H9 (cell line): ENCODE measurements around the gene CERK. TPM values are rescaled to one million over a fixed set of nuclear protein-coding genes. Genes with fewer than 3 reads are reported as not detected.

ENCODE experiments used
- DNase-seq: peaks from one replicate; pipeline ENCODE4 v3.0.0-alpha.2; 2017
- H2AFZ ChIP-seq: one replicate; pipeline ENCODE4 v1.6.1; 2013; ENCODE audit warnings: mild to moderate bottlenecking, low read length, control low read depth, moderate library complexity
- H2AK5ac ChIP-seq: 2 replicates; pipeline ENCODE4 v1.6.1; 2013; ENCODE audit warnings: low read length, control low read depth, mixed read lengths; ENCODE audit not compliant: insufficient read length
- H2BK120ac ChIP-seq: one replicate; pipeline ENCODE4 v1.6.1; 2013; ENCODE audit warnings: low read depth, mild to moderate bottlenecking, low read length, control low read depth, inconsistent platforms; ENCODE audit not compliant: poor library complexity, severe bottlenecking
- H2BK12ac ChIP-seq: 2 replicates; pipeline ENCODE4 v1.6.1; 2013; ENCODE audit warnings: low read length, control low read depth, mixed read lengths, low read depth; ENCODE audit not compliant: insufficient read length
- H2BK15ac ChIP-seq: 2 replicates; pipeline ENCODE4 v1.6.1; 2013; ENCODE audit warnings: low read depth, low read length, control low read depth
- H2BK20ac ChIP-seq: one replicate; pipeline ENCODE4 v1.6.1; 2013; ENCODE audit warnings: low read depth, mild to moderate bottlenecking, low read length, control low read depth, inconsistent platforms; ENCODE audit not compliant: poor library complexity, severe bottlenecking
- H2BK5ac ChIP-seq: 2 replicates; pipeline ENCODE4 v1.6.1; 2013; ENCODE audit warnings: low read length, control low read depth, mixed read lengths; ENCODE audit not compliant: insufficient read length
- H3K14ac ChIP-seq: 2 replicates; pipeline ENCODE4 v1.6.1; 2013; ENCODE audit warnings: low read length, control low read depth; ENCODE audit not compliant: insufficient read depth
- H3K18ac ChIP-seq: 2 replicates; pipeline ENCODE4 v1.6.1; 2013; ENCODE audit warnings: low read depth, mild to moderate bottlenecking, mixed read lengths, low read length, control low read depth; ENCODE audit not compliant: insufficient read length
- H3K23ac ChIP-seq: 2 replicates; pipeline ENCODE4 v1.6.1; 2013; ENCODE audit warnings: low read length, control low read depth, mixed read lengths, low read depth; ENCODE audit not compliant: insufficient read length
- H3K23me2 ChIP-seq: 2 replicates; pipeline ENCODE4 v1.6.1; 2013; ENCODE audit warnings: low read depth, mild to moderate bottlenecking, mixed read lengths, low read length, control low read depth; ENCODE audit not compliant: insufficient read length, poor library complexity, severe bottlenecking
- H3K27ac ChIP-seq: 2 replicates; pipeline ENCODE4 v1.5.1; 2013; ENCODE audit warnings: low read length, control low read depth, mixed read lengths, low read depth; ENCODE audit not compliant: insufficient read length
- H3K27me3 ChIP-seq: 2 replicates; pipeline ENCODE4 v1.6.1; 2013; ENCODE audit warnings: low read length, control low read depth, inconsistent platforms; ENCODE audit not compliant: insufficient read depth
- H3K4ac ChIP-seq: 2 replicates; pipeline ENCODE4 v1.6.1; 2013; ENCODE audit warnings: low read depth, mild to moderate bottlenecking, control low read depth, inconsistent platforms, low read length, moderate library complexity
- H3K4me1 ChIP-seq: 2 replicates; pipeline ENCODE4 v1.6.1; 2013; ENCODE audit warnings: low read length, control low read depth, inconsistent platforms; ENCODE audit not compliant: insufficient read depth
- H3K4me2 ChIP-seq: 2 replicates; pipeline ENCODE4 v1.6.1; 2013; ENCODE audit warnings: low read length, control low read depth, mixed read lengths; ENCODE audit not compliant: insufficient read length, insufficient read depth
- H3K56ac ChIP-seq: 2 replicates; pipeline ENCODE4 v1.6.1; 2013; ENCODE audit warnings: low read depth, mild to moderate bottlenecking, mixed read lengths, low read length, control low read depth; ENCODE audit not compliant: insufficient read length
- H3K79me1 ChIP-seq: 2 replicates; pipeline ENCODE4 v1.6.1; 2013; ENCODE audit warnings: low read depth, mild to moderate bottlenecking, moderate library complexity, low read length, control low read depth, inconsistent platforms; ENCODE audit not compliant: insufficient read depth, poor library complexity, severe bottlenecking
- H3K79me2 ChIP-seq: 2 replicates; pipeline ENCODE4 v1.6.1; 2013; ENCODE audit warnings: low read length, control low read depth, inconsistent platforms; ENCODE audit not compliant: insufficient read depth
- H3K9ac ChIP-seq: 2 replicates; pipeline ENCODE4 v1.6.1; 2013; ENCODE audit warnings: low read length, control low read depth, mixed read lengths; ENCODE audit not compliant: insufficient read length; ENCODE audit errors: extremely low read depth
- H3K9me3 ChIP-seq: one replicate; pipeline ENCODE4 v1.6.1; 2013; ENCODE audit warnings: low read depth, low read length, inconsistent platforms; ENCODE audit not compliant: control insufficient read depth
- H3T11ph ChIP-seq: one replicate; pipeline ENCODE4 v1.6.1; 2013; ENCODE audit warnings: mild to moderate bottlenecking, low read length, control low read depth, inconsistent platforms
- H4K20me1 ChIP-seq: one replicate; pipeline ENCODE4 v1.6.1; 2013; ENCODE audit not compliant: control insufficient read depth, insufficient read length, insufficient read depth
- H4K5ac ChIP-seq: 2 replicates; pipeline ENCODE4 v1.6.1; 2013; ENCODE audit warnings: low read depth, mild to moderate bottlenecking, mixed read lengths, low read length, control low read depth; ENCODE audit not compliant: insufficient read length
- H4K8ac ChIP-seq: replicated peaks from 2 replicates; pipeline ENCODE4 v1.6.1; 2013; ENCODE audit warnings: low read length, control low read depth, mixed read lengths, low read depth; ENCODE audit not compliant: insufficient read length
- H4K91ac ChIP-seq: 2 replicates; pipeline ENCODE4 v1.6.1; 2013; ENCODE audit warnings: low read depth, mild to moderate bottlenecking, moderate library complexity, mixed read lengths, low read length, control low read depth; ENCODE audit not compliant: insufficient read length
- H3K27ac Mint-ChIP-seq, 3 experiments: 2 replicates in 2 of 3; 3 replicates in 1 of 3; pipeline ENCODE4 v1.8.0; 2020 to 2021; ENCODE audit warnings: mixed read lengths in 3 of 3, mild to moderate bottlenecking in 1 of 3, moderate library complexity in 1 of 3
- H3K27me3 Mint-ChIP-seq: 2 replicates; pipeline ENCODE4 v1.8.0; 2021; ENCODE audit warnings: low read depth, mild to moderate bottlenecking, moderate library complexity, mixed read lengths
- H3K36me3 Mint-ChIP-seq, 3 experiments: 2 replicates in 2 of 3; 3 replicates in 1 of 3; pipeline ENCODE4 v1.8.0; 2020 to 2021; ENCODE audit warnings: low read depth in 3 of 3, mixed read lengths in 3 of 3; ENCODE audit not compliant: insufficient read depth in 1 of 3
- H3K4me1 Mint-ChIP-seq, 2 experiments: 2 replicates each; pipeline ENCODE4 v1.8.0; 2020; ENCODE audit warnings: mixed read lengths in 2 of 2
- H3K4me3 Mint-ChIP-seq, 2 experiments: 2 replicates in 1 of 2; 3 replicates in 1 of 2; pipeline ENCODE4 v1.8.0; 2020 to 2021; ENCODE audit warnings: mild to moderate bottlenecking in 2 of 2, mixed read lengths in 2 of 2, moderate library complexity in 1 of 2
- H3K9me3 Mint-ChIP-seq, 2 experiments: 2 replicates in 1 of 2; 3 replicates in 1 of 2; pipeline ENCODE4 v1.8.0; 2020; ENCODE audit warnings: mild to moderate bottlenecking in 2 of 2, mixed read lengths in 2 of 2, moderate library complexity in 1 of 2
- CTCF ChIP-seq: fragments of 200-600 bp; sonication (generic); conservative IDR thresholded peaks from 3 replicates; pipeline ENCODE4 v1.8.0; 2021; ENCODE audit warnings: antibody characterized with exemption, mild to moderate bottlenecking
- whole genome bisulfite sequencing: extraction: QIAGEN DNeasy Blood & Tissue Kit; methylation state at CpG from one replicate; pipeline ENCODE4 v1.1.7; 2013; ENCODE audit warnings: missing lambda C conversion rate, low lambda C conversion rate, mixed read lengths; ENCODE audit not compliant: insufficient read length; ENCODE audit errors: extremely low coverage; 5-methylcytosine and 5-hydroxymethylcytosine counted together
- total RNA-seq: library from RNA; stranded (reverse); gene quantifications from 2 replicates; pipeline ENCODE4 v1.2.1, GENCODE V29; 2021

Gene CERK
- total RNA-seq, 1 experiment from 2014 or later = 47.1 TPM

GRCh38 chr22:46708766-46709330 is 29.2 kb downstream of the CERK start:
- H2BK120ac ChIP-seq = no peak overlapping the region
- Mint-ChIP-seq H3K4me1 (peaks cover 12 to 13% of the 10 kb centered on the region in 2 experiments), H3K4me3 (no peak overlapping the region), H3K9me3 (no peaks in the 10 kb centered on the region), H3K27me3 (no peaks in the 10 kb centered on the region), H3K27ac (peak overlapping the region in 2 of 3 experiments; percentile 20 to 91; a peak in 3 of 7 replicates), H3K36me3 (peaks cover 23 to 78% (median 72%) of the 10 kb centered on the region in 3 experiments; a peak in 6 of 7 replicates)
- H3T11ph ChIP-seq = no peak overlapping the region
- no peak overlapping the region for H2BK20ac ChIP-seq
- H3K4ac ChIP-seq = no peak overlapping the region
- H2AK5ac ChIP-seq = no peak overlapping the region
- no peak overlapping the region for H3K4me2 ChIP-seq
- no peak for DNase-seq
- H4K8ac ChIP-seq = no peak overlapping the region
- H3K27me3 ChIP-seq = no peaks in the 10 kb centered on the region
- no peaks in the 10 kb centered on the region for H4K20me1 ChIP-seq
- H3K9me3 ChIP-seq = no peaks in the 10 kb centered on the region
- H4K5ac ChIP-seq = no peak overlapping the region
- no peak overlapping the region for H3K56ac ChIP-seq
- TF ChIP-seq CTCF = no peak
- no peak overlapping the region for H3K14ac ChIP-seq
- no peaks in the 10 kb centered on the region for H3K79me1 ChIP-seq
- H3K27ac ChIP-seq = no peak overlapping the region
- H3K79me2 ChIP-seq = no peaks in the 10 kb centered on the region
- H3K23me2 ChIP-seq = no peaks in the 10 kb centered on the region
- H2BK15ac ChIP-seq = no peak overlapping the region
- H3K4me1 ChIP-seq = no peaks in the 10 kb centered on the region
- H2BK12ac ChIP-seq = no peak overlapping the region
- H3K23ac ChIP-seq = no peak overlapping the region
- H2BK5ac ChIP-seq = no peak overlapping the region
- H3K9ac ChIP-seq = no peak overlapping the region
- no CpG with 5 or more reads among the region's 17 CpGs for WGBS
- H3K18ac ChIP-seq = no peak overlapping the region
- no peak overlapping the region for H4K91ac ChIP-seq
- no peak overlapping the region for H2AFZ ChIP-seq
